H1 (cell line): ENCODE measurements around the gene TMEM204. TPM values are rescaled to one million over a fixed set of nuclear protein-coding genes. Genes with fewer than 3 reads are reported as not detected.

Experiments
- ATF3 ChIP-seq: IDR thresholded peaks from 2 replicates; pipeline ENCODE4 v1.6.1; 2011; ENCODE audit warnings: low read depth, mild to moderate bottlenecking, low read length; ENCODE audit not compliant: insufficient read depth
- CHD7 ChIP-seq: fragments of 300-600 bp; sonication (generic); IDR thresholded peaks from 2 replicates; pipeline ENCODE4 v1.7.1; 2012; ENCODE audit warnings: low read length, moderate library complexity, mild to moderate bottlenecking, inconsistent platforms; ENCODE audit not compliant: insufficient replicate concordance
- HDAC6 ChIP-seq: IDR thresholded peaks from one replicate; pipeline ENCODE4 v1.7.1; 2012; ENCODE audit warnings: low read depth, mild to moderate bottlenecking, inconsistent platforms, low read length, moderate library complexity
- MAFK ChIP-seq: IDR thresholded peaks from 2 replicates; pipeline ENCODE4 v1.6.1; 2012; ENCODE audit warnings: low read depth, mild to moderate bottlenecking, improper control_type of control experiment, low read length
- NANOG ChIP-seq: IDR thresholded peaks from 2 replicates; pipeline ENCODE4 v1.6.1; 2011; ENCODE audit warnings: low read length, low read depth, mild to moderate bottlenecking, inconsistent platforms; ENCODE audit not compliant: insufficient read depth, poor library complexity, severe bottlenecking
- RAD21 ChIP-seq, 2 experiments: IDR thresholded peaks in 1 of 2; conservative IDR thresholded peaks in 1 of 2; 2 replicates each; pipeline ENCODE4 v1.6.1; 2011; ENCODE audit warnings: low read depth in 2 of 2, low read length in 2 of 2, improper control_type of control experiment in 1 of 2, inconsistent platforms in 1 of 2, mild to moderate bottlenecking in 1 of 2, moderate library complexity in 1 of 2
- SUZ12 ChIP-seq: fragments of 200-600 bp; sonication (generic); IDR thresholded peaks from 2 replicates; pipeline ENCODE4 v1.6.1; 2012; ENCODE audit warnings: mild to moderate bottlenecking, inconsistent platforms, low read length, moderate library complexity, mixed read lengths
- TBP ChIP-seq: IDR thresholded peaks from 2 replicates; pipeline ENCODE4 v1.6.1; 2011; ENCODE audit warnings: low read depth, low read length, improper control_type of control experiment
- polyA plus RNA-seq, 7 experiments: library from polyadenylated mRNA; depleted of rRNA in 3 of 7; stranded (reverse) in 5 of 7; unstranded in 2 of 7; fragments of >200 nt in 5 of 7; fragments of 200-250 nt in 2 of 7; gene quantifications; 1 replicate in 5 of 7; 2 replicates in 1 of 7; 4 replicates in 1 of 7; pipeline versions ENCODE4 v1.2.1 to v1.2.3, GENCODE V29; 2011 to 2013; ENCODE audit warnings: missing spikeins in 2 of 7, mixed read lengths in 2 of 7
- total RNA-seq: library from RNA; stranded (reverse); fragmentation: NEBNext Ultra II Directional; extraction: Animal tissue kit (Norgen Biotek cat#: 25700); gene quantifications from 2 replicates; pipeline ENCODE4 v1.2.1, GENCODE V29; 2021

The TMEM204 gene
- total and polyA plus RNA-seq, 2 of the 8 experiments (the other 6 are each of a cell fraction or from before 2014, with no cell fraction given), result not detected

- TF ChIP-seq CHD7 (no peak), RAD21 (IDR thresholded peaks at IDR 0.05 in 1 of 2, conservative IDR thresholded peaks at IDR 0.05 in 1 of 2; ENCODE audit: low read depth in 2 of 2, low read length in 2 of 2) (no peak), SUZ12 (no peak), NANOG (no peak), HDAC6 (no peak), ATF3 (no peak), TBP (no peak), MAFK (no peak)
These were observed 3.0 kb upstream of the TMEM204 start (continued) for GRCh38 chr16:1530349-1530882.
